ENCODE measurements around the gene MTURN.

GRCh38 chr7:30133736-30134610 is 813 bp upstream of the MTURN start:
- TF ChIP-seq, protein P1, sequence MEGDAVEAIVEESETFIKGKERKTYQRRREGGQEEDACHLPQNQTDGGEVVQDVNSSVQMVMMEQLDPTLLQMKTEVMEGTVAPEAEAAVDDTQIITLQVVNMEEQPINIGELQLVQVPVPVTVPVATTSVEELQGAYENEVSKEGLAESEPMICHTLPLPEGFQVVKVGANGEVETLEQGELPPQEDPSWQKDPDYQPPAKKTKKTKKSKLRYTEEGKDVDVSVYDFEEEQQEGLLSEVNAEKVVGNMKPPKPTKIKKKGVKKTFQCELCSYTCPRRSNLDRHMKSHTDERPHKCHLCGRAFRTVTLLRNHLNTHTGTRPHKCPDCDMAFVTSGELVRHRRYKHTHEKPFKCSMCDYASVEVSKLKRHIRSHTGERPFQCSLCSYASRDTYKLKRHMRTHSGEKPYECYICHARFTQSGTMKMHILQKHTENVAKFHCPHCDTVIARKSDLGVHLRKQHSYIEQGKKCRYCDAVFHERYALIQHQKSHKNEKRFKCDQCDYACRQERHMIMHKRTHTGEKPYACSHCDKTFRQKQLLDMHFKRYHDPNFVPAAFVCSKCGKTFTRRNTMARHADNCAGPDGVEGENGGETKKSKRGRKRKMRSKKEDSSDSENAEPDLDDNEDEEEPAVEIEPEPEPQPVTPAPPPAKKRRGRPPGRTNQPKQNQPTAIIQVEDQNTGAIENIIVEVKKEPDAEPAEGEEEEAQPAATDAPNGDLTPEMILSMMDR (IDR thresholded peaks at IDR 0.05; ENCODE audit: insufficient read depth, low read length, poor library complexity, severe bottlenecking): no peak
- no peak for TF ChIP-seq EZH2phosphoT487 (conservative IDR thresholded peaks at IDR 0.05; ENCODE audit: low read length)
